ENCODE data around the gene ATP4B. TPM values are rescaled to one million over a fixed set of nuclear protein-coding genes. Genes with fewer than 3 reads are reported as not detected.

ATP4B gene
- total and polyA plus RNA-seq, 2 of the 8 experiments (the other 6 are each of a cell fraction or from before 2014, with no cell fraction given) = 0.05 TPM; not detected in 1

DNA sequence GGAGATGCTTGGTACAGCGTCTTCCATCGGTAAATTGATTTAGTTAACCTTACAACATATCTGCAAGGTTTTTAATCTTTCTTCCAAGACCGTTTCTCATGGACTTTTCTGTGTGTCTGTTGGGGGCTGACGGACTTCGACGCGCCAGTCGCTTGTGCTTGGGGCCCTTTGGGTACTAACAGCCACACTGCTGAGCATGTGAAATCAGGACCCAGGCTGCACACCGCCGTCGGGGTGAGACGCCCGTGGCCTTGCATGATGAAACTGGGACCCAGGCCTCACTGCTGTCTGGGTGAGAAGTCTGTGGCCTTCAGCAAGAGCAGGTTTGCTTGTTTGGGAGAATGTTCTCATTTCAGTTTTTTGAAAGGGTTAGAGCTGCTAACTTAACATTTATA lies 9.8 kb downstream of the ATP4B start:
- DNase-seq (ENCODE audit: low read depth in 1 of 2, low spot score in 2 of 2) = no peak
- H4K8ac ChIP-seq (ENCODE audit: extremely low read depth, insufficient read depth, low read length) = no peak overlapping the region
- no peak overlapping the region for H3K27ac ChIP-seq (ENCODE audit: low read depth, low read length)
- no peak overlapping the region for H3K9ac ChIP-seq (replicated peaks in 1 of 4; ENCODE audit: extremely low read depth in 1 of 4, low read depth in 3 of 4, low read length in 3 of 4)
- no peaks in the 10 kb centered on the region for H3K79me1 ChIP-seq (ENCODE audit: low read depth, low read length)
- H3K79me2 ChIP-seq (ENCODE audit: control insufficient read depth in 1 of 2, insufficient read depth in 2 of 2, low read length in 2 of 2) = no peaks in the 10 kb centered on the region
- H3K4me3 ChIP-seq (ENCODE audit: extremely low read depth in 1 of 4, insufficient read depth in 2 of 4, low read depth in 3 of 4, low read length in 4 of 4) = no peak overlapping the region
- peaks cover 13 to 21% of the 10 kb centered on the region in 2 experiments for H3K9me3 ChIP-seq (ENCODE audit: insufficient read depth in 2 of 2, low read depth in 1 of 2, low read length in 1 of 2)
- H4K20me1 ChIP-seq (replicated peaks in 1 of 2; ENCODE audit: control insufficient read depth in 1 of 2, insufficient read depth in 2 of 2, low read length in 2 of 2) = no peaks in the 10 kb centered on the region
- no peak overlapping the region for H2AFZ ChIP-seq (ENCODE audit: low read length)
- H3K23ac ChIP-seq (ENCODE audit: insufficient read length) = no peak overlapping the region
- H3K18ac ChIP-seq (ENCODE audit: extremely low read depth, low read length) = no peak overlapping the region
- H3K56ac ChIP-seq (replicated peaks; ENCODE audit: insufficient read length, low read depth, low read length) = no peak overlapping the region
- no peaks in the 10 kb centered on the region for H3K4me1 ChIP-seq (replicated peaks in 1 of 4; ENCODE audit: control insufficient read depth in 3 of 4, insufficient read depth in 4 of 4, low read length in 3 of 4)
- H4K91ac ChIP-seq (replicated peaks; ENCODE audit: insufficient read length, low read length) = no peak overlapping the region
- no peak overlapping the region for H2BK5ac ChIP-seq (ENCODE audit: low read depth, low read length)
- H2BK20ac ChIP-seq (ENCODE audit: low read length) = no peak overlapping the region
- no peak overlapping the region for H3K14ac ChIP-seq (ENCODE audit: insufficient read length)
- no peak overlapping the region for H2BK120ac ChIP-seq (replicated peaks; ENCODE audit: low read depth, low read length)
- 90% methylated on average over 13 of the region's 13 CpGs; no CpG with 5 or more reads in 1 of the 2 experiments for WGBS, 2 experiments (ENCODE audit: extremely low coverage in 1 of 2, insufficient coverage in 1 of 2, insufficient read length in 1 of 2, insufficient replicate concordance in 2 of 2, low coverage in 1 of 2, low lambda C conversion rate in 2 of 2, missing lambda C conversion rate in 1 of 2)
- H4K5ac ChIP-seq (ENCODE audit: insufficient read length, low read depth, low read length) = no peak overlapping the region
- no peak overlapping the region for H3K4me2 ChIP-seq (ENCODE audit: insufficient read depth in 1 of 2, low read depth in 2 of 2, low read length in 2 of 2)
- H2BK12ac ChIP-seq (ENCODE audit: low read depth, low read length) = no peak overlapping the region
- 0 out of 2 replicates have a peak overlapping the region, but pooled peaks have one; percentile 28 for H2AK5ac ChIP-seq (ENCODE audit: low read depth, low read length)
- TF ChIP-seq POLR2A (IDR thresholded peaks at IDR 0.05; ENCODE audit: control extremely low read depth in 1 of 2, low read depth in 2 of 2, low read length in 2 of 2) = no peak
- no peak for TF ChIP-seq RAD21 (IDR thresholded peaks at IDR 0.05 in 1 of 2, conservative IDR thresholded peaks at IDR 0.05 in 1 of 2; ENCODE audit: low read depth in 2 of 2, low read length in 2 of 2)
- no peak for TF ChIP-seq KDM5A (IDR thresholded peaks at IDR 0.05; ENCODE audit: low read length)
- TF ChIP-seq CBX5 (IDR thresholded peaks at IDR 0.05; ENCODE audit: low read depth, low read length) = no peak
- no peak for TF ChIP-seq CREB1 (IDR thresholded peaks at IDR 0.05)
- ChIA-PET POLR2A (ENCODE audit: partially characterized antibody) (no interaction called here), CTCF (ENCODE audit: partially characterized antibody) (interaction anchor here (1.9 to 2.0 kb wide), 2 partner anchors 93 to 154 kb away, joined by 5 to 7 read pairs; no protein-coding TSS in a partner anchor)
- no peak overlapping the region for H2BK15ac ChIP-seq (ENCODE audit: low read length)
- H3K27me3 ChIP-seq (replicated peaks in 1 of 4; ENCODE audit: control insufficient read depth in 3 of 4, extremely low read depth in 1 of 4, insufficient read depth in 3 of 4, low read length in 3 of 4) = no peaks in the 10 kb centered on the region
- no peak overlapping the region for H3K4ac ChIP-seq (replicated peaks; ENCODE audit: insufficient read length, low read depth, low read length)
- FAIRE-seq = no peak
- no peaks in the 10 kb centered on the region for H3K36me3 ChIP-seq (ENCODE audit: control insufficient read depth in 2 of 4, insufficient read depth in 4 of 4, low read length in 3 of 4)
- no peaks in the 10 kb centered on the region for H3K23me2 ChIP-seq (ENCODE audit: low read depth, low read length)

Data from H1 (cell line).